Endothelial cell (in vitro differentiated cells): ENCODE data around the gene SLC15A1. TPM values are rescaled to one million over a fixed set of nuclear protein-coding genes. Genes with fewer than 3 reads are reported as not detected.

Experiments
- DNase-seq: peaks from one replicate; pipeline ENCODE4 v3.0.0; 2021; ENCODE audit warnings: low spot score
- H3K27ac Mint-ChIP-seq: one replicate; pipeline ENCODE4 v1.8.0; 2021; ENCODE audit warnings: mixed read lengths, inconsistent platforms; ENCODE audit not compliant: unreplicated experiment
- H3K27me3 Mint-ChIP-seq: one replicate; pipeline ENCODE4 v1.8.0; 2021; ENCODE audit warnings: mild to moderate bottlenecking, moderate library complexity, mixed read lengths, inconsistent platforms; ENCODE audit not compliant: unreplicated experiment
- H3K36me3 Mint-ChIP-seq: one replicate; pipeline ENCODE4 v1.8.0; 2021; ENCODE audit warnings: mild to moderate bottlenecking, low read depth, mixed read lengths, inconsistent platforms; ENCODE audit not compliant: unreplicated experiment
- H3K4me1 Mint-ChIP-seq: one replicate; pipeline ENCODE4 v1.8.0; 2021; ENCODE audit warnings: mild to moderate bottlenecking, mixed read lengths, inconsistent platforms; ENCODE audit not compliant: unreplicated experiment
- H3K4me3 Mint-ChIP-seq: one replicate; pipeline ENCODE4 v1.8.0; 2021; ENCODE audit warnings: mild to moderate bottlenecking, mixed read lengths, inconsistent platforms; ENCODE audit not compliant: unreplicated experiment
- H3K9me3 Mint-ChIP-seq: one replicate; pipeline ENCODE4 v1.8.0; 2021; ENCODE audit warnings: mixed read lengths, inconsistent platforms; ENCODE audit not compliant: unreplicated experiment
- total RNA-seq: library from RNA; stranded (reverse); fragmentation: NEBNext Ultra II Directional; extraction: Animal tissue kit (Norgen Biotek cat#: 25700); gene quantifications from one replicate; pipeline ENCODE4 v1.2.1, GENCODE V29; 2021; ENCODE audit not compliant: unreplicated experiment
- TF ChIP-seq, protein P1 (sequence below): fragments of 200-600 bp; sonication (generic); IDR thresholded peaks from one replicate; pipeline ENCODE4 v1.5.0; 2021; ENCODE audit warnings: antibody characterized with exemption; ENCODE audit not compliant: unreplicated experiment

The SLC15A1 gene
- total RNA-seq, 1 donor from 2014 or later = 0.10 TPM

DNA sequence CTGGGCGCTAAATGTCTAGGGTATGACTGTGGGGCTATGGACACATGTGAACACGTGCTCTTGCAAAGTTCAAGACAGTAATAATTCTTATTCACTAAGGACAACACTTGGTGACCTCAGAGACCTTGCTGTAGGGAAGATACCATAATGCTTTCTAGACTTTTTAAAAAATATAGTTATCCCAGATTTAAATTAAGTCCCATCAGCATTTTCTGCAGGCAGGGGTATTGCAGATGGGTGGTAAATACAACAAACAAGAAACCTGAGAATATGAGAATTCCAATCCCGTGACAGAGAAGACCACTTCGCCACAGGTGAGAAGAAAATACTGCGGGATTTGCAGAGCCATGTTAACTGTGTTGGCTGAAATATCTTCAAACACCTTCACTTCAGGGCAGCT lies 65.2 kb downstream of the SLC15A1 start:
- Mint-ChIP-seq H3K36me3 (no peaks in the 10 kb centered on the region), H3K9me3 (no peaks in the 10 kb centered on the region), H3K27me3 (no peaks in the 10 kb centered on the region), H3K27ac (no peak overlapping the region), H3K4me1 (no peaks in the 10 kb centered on the region), H3K4me3 (no peak overlapping the region)
- TF ChIP-seq, protein P1, sequence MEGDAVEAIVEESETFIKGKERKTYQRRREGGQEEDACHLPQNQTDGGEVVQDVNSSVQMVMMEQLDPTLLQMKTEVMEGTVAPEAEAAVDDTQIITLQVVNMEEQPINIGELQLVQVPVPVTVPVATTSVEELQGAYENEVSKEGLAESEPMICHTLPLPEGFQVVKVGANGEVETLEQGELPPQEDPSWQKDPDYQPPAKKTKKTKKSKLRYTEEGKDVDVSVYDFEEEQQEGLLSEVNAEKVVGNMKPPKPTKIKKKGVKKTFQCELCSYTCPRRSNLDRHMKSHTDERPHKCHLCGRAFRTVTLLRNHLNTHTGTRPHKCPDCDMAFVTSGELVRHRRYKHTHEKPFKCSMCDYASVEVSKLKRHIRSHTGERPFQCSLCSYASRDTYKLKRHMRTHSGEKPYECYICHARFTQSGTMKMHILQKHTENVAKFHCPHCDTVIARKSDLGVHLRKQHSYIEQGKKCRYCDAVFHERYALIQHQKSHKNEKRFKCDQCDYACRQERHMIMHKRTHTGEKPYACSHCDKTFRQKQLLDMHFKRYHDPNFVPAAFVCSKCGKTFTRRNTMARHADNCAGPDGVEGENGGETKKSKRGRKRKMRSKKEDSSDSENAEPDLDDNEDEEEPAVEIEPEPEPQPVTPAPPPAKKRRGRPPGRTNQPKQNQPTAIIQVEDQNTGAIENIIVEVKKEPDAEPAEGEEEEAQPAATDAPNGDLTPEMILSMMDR = no peak
- no peak for DNase-seq

DNA sequence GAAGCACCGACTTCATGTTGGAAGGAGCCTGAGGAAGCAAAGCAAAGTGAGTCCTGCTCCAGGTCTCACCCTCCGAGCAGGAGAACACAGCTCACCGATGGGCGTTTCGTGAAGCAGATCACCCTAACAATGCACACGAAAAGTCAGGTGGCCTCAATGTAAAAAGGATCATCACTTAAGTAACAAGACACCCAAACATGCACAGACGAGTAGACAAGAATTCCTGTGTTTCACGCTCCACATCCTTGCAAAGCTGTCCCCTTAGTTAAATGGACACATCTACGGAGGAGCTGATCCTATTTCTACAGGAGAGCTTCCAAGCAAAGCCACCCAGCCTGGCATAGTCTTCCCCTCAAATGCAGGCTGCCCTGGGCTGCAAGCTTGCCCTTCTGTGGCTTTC lies 66.2 kb downstream of the SLC15A1 start:
- Mint-ChIP-seq H3K9me3 (no peaks in the 10 kb centered on the region), H3K27me3 (no peaks in the 10 kb centered on the region), H3K36me3 (no peaks in the 10 kb centered on the region), H3K27ac (no peak overlapping the region), H3K4me3 (no peak overlapping the region), H3K4me1 (no peaks in the 10 kb centered on the region)
- TF ChIP-seq, protein P1 = no peak
- no peak for DNase-seq

DNA sequence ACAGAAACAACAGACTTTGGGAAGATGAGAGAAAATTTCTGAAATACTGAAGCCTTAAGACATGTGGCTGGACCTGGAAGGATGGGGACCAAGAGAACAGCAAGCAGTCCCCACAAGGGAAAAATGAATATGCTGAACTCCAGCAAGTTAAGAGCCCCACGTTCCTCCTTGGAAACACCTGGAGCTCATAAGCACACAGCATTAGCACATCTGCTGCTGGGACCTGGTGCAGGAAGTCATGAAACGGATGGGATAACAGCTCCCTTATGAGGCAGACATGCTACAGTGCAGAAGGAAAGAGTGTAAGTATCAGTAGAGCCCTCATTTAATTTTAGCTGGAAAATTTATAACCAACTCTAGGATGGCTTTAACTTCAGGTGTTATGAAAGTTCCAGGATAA lies 67.3 kb downstream of the SLC15A1 start:
- Mint-ChIP-seq H3K27me3 (peaks cover 2% of the 10 kb centered on the region), H3K27ac (no peak overlapping the region), H3K36me3 (no peaks in the 10 kb centered on the region), H3K9me3 (no peaks in the 10 kb centered on the region), H3K4me1 (no peaks in the 10 kb centered on the region), H3K4me3 (no peak overlapping the region)
- no peak for DNase-seq
- TF ChIP-seq, protein P1 = no peak

GRCh38 chr13:98681049-98681448 lies 71.4 kb downstream of the SLC15A1 start:
- Mint-ChIP-seq H3K4me1 (no peaks in the 10 kb centered on the region), H3K36me3 (no peaks in the 10 kb centered on the region)

DNA sequence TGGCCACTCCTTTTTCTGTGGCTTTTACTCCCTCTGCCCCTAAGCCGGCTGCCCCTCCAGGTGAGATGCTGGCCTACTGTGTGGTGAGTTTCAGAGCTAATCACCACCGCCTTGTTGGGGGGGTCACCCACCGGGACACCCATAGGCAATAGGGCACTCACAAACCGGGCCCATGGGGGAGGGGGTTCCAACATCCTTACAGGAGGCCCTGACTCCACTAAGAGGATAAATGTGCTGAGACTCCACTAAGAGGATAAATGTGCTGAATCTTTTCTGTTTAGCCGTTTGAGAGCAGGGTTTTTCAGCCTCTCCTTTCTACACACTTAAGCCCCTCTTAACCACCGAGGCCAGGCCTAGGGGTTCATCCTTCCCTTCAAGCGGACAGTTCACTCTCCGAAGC lies 73.7 kb downstream of the SLC15A1 start:
- Mint-ChIP-seq H3K27ac (no peak overlapping the region), H3K4me3 (no peak overlapping the region), H3K9me3 (no peaks in the 10 kb centered on the region), H3K36me3 (no peaks in the 10 kb centered on the region), H3K4me1 (peaks cover 12% of the 10 kb centered on the region), H3K27me3 (peaks cover 5% of the 10 kb centered on the region)
- DNase-seq = no peak
- TF ChIP-seq, protein P1 = no peak

More at GRCh38 chr13:98681049-98681448, 71.4 kb downstream of the SLC15A1 start:
- TF ChIP-seq, protein P1 = no peak
- Mint-ChIP-seq H3K4me3 (no peak overlapping the region), H3K27ac (no peak overlapping the region), H3K9me3 (no peaks in the 10 kb centered on the region), H3K27me3 (peaks cover 4% of the 10 kb centered on the region)
- no peak for DNase-seq
